GM23248 (cell line): ENCODE results near the gene CACNA1E.

Experiments used
- EZH2 ChIP-seq: fragments of 200-600 bp; sonication (generic); IDR thresholded peaks from 2 replicates; pipeline ENCODE4 v1.6.1; 2018; ENCODE audit warnings: antibody characterized with exemption, mild to moderate bottlenecking; ENCODE audit not compliant: insufficient read depth, poor library complexity, severe bottlenecking
- EZH2phosphoT487 ChIP-seq: fragments of 200-600 bp; sonication (generic); IDR thresholded peaks from 2 replicates; pipeline ENCODE4 v1.6.1; 2018; ENCODE audit warnings: antibody characterized with exemption, moderate library complexity, mild to moderate bottlenecking, low read depth; ENCODE audit not compliant: insufficient read depth

DNA sequence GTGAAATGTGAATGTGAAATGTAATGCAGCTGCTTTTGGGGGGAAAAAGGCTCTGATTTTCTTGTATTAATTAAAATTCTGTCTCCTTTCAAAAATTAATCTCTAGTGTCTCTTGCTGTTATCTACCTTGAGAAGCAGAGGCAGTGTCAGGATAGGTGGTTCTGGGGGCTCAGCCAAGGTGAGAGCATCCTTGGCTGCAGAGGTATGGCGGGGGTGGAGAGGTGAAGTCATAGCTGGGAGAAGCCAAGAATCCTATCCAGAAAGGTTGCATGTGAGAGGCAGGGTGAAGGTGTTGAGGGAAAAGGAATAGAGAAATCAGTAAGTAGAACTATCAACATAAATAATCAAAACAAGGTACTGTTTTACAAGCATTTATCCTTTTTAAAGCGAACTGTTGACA lies 181.2 kb downstream of the CACNA1E start:
- TF ChIP-seq EZH2phosphoT487 (no peak), EZH2 (no peak)
